Parathyroid adenoma (tissue), 2 donors: ENCODE results near the gene CADPS2.

ENCODE experiments used
- H2AFZ ChIP-seq: fragments of 300-600 bp; sonication (generic); one replicate; pipeline ENCODE4 v1.7.0; 2017; ENCODE audit warnings: antibody characterized with exemption, mild to moderate bottlenecking
- H3K27ac ChIP-seq: fragments of 300-600 bp; sonication (generic); one replicate; pipeline ENCODE4 v1.7.0; 2017
- H3K27me3 ChIP-seq: fragments of 300-600 bp; sonication (generic); one replicate; pipeline ENCODE4 v1.7.0; 2017; ENCODE audit warnings: low read length; ENCODE audit not compliant: control insufficient read depth, insufficient read depth
- H3K36me3 ChIP-seq: fragments of 300-600 bp; sonication (generic); one replicate; pipeline ENCODE4 v1.7.0; 2017; ENCODE audit warnings: low read length; ENCODE audit not compliant: control insufficient read depth, insufficient read depth
- H3K4me1 ChIP-seq: fragments of 300-600 bp; sonication (generic); one replicate; pipeline ENCODE4 v1.7.0; 2017; ENCODE audit warnings: control low read depth
- H3K4me2 ChIP-seq: fragments of 300-600 bp; sonication (generic); one replicate; pipeline ENCODE4 v1.7.0; 2017; ENCODE audit warnings: low read length
- H3K4me3 ChIP-seq: fragments of 300-600 bp; sonication (generic); one replicate; pipeline ENCODE4 v1.7.0; 2017; ENCODE audit warnings: low read depth, low read length
- H3K79me2 ChIP-seq: fragments of 300-600 bp; sonication (generic); one replicate; pipeline ENCODE4 v1.7.0; 2017; ENCODE audit warnings: control low read depth
- H3K9ac ChIP-seq: fragments of 300-600 bp; sonication (generic); one replicate; pipeline ENCODE4 v1.7.0; 2017; ENCODE audit warnings: mild to moderate bottlenecking
- H3K9me3 ChIP-seq: fragments of 300-600 bp; sonication (generic); one replicate; pipeline ENCODE4 v1.7.0; 2017; ENCODE audit warnings: low read length; ENCODE audit not compliant: control insufficient read depth
- TF ChIP-seq, protein P1 (sequence below): fragments of 300-600 bp; sonication (generic); IDR thresholded peaks from one replicate; pipeline ENCODE4 v1.7.0; 2017; ENCODE audit warnings: antibody characterized with exemption, mild to moderate bottlenecking
- donor health status: primary hyperparathyroidism.

Gene CADPS2

DNA sequence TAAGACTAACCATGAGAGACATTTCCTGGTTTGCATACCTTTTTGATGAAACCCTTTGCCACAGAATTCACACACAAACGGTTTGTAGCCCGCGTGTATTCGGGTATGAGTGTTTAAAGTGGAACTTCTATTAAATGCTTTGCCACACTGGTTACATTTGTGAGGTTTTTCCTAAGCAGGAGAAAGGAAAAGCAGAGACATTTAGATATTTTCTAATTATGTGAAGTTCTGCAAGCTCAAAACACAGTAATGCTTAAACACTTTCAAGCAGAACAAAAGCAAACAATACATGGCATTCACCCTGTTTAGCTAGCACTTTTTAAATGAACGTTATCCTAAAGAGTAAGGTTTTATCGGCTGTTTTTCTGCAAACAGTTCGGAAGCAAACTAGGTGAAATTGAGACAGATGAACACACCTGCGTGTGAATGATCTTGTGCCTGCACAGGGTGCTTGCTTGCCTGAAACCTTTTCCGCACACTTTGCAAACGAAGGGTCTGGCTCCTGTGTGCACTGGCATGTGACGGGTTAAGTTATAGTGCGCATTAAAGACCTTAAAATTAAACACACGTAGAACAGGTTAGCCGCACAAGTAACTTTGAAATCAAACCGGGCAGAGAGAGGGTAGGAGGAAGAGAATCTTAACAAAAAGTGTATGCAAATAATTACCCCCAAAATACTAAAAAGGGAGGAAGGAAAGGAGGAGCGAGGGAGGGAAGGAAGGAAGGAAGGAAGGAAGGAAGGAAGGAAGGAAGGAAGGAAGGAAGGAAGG is 583.3 kb downstream of the CADPS2 start:
- no peaks in the 10 kb centered on the region for H3K4me1 ChIP-seq
- no peak overlapping the region for H3K4me2 ChIP-seq
- H3K27me3 ChIP-seq: peaks cover 27% of the 10 kb centered on the region
- no peak overlapping the region for H2AFZ ChIP-seq
- no peak overlapping the region for H3K4me3 ChIP-seq
- no peaks in the 10 kb centered on the region for H3K36me3 ChIP-seq
- H3K27ac ChIP-seq: no peak overlapping the region
- no peak overlapping the region for H3K9ac ChIP-seq
- TF ChIP-seq, protein P1, sequence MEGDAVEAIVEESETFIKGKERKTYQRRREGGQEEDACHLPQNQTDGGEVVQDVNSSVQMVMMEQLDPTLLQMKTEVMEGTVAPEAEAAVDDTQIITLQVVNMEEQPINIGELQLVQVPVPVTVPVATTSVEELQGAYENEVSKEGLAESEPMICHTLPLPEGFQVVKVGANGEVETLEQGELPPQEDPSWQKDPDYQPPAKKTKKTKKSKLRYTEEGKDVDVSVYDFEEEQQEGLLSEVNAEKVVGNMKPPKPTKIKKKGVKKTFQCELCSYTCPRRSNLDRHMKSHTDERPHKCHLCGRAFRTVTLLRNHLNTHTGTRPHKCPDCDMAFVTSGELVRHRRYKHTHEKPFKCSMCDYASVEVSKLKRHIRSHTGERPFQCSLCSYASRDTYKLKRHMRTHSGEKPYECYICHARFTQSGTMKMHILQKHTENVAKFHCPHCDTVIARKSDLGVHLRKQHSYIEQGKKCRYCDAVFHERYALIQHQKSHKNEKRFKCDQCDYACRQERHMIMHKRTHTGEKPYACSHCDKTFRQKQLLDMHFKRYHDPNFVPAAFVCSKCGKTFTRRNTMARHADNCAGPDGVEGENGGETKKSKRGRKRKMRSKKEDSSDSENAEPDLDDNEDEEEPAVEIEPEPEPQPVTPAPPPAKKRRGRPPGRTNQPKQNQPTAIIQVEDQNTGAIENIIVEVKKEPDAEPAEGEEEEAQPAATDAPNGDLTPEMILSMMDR: no peak
- no peaks in the 10 kb centered on the region for H3K79me2 ChIP-seq
- no peaks in the 10 kb centered on the region for H3K9me3 ChIP-seq

GRCh38 chr7:122301858-122302760 is 584.2 kb downstream of the CADPS2 start:
- H3K4me2 ChIP-seq: no peak overlapping the region
- no peak overlapping the region for H3K9ac ChIP-seq
- no peak overlapping the region for H3K4me3 ChIP-seq
- H3K27ac ChIP-seq: no peak overlapping the region
- no peaks in the 10 kb centered on the region for H3K4me1 ChIP-seq
- TF ChIP-seq, protein P1: no peak
- no peaks in the 10 kb centered on the region for H3K79me2 ChIP-seq
- H3K36me3 ChIP-seq: no peaks in the 10 kb centered on the region
- peaks cover 27% of the 10 kb centered on the region for H3K27me3 ChIP-seq
- H2AFZ ChIP-seq: no peak overlapping the region
- no peaks in the 10 kb centered on the region for H3K9me3 ChIP-seq

- TF ChIP-seq, protein P1: no peak
- Histone ChIP-seq H3K36me3 (no peaks in the 10 kb centered on the region), H3K4me1 (no peaks in the 10 kb centered on the region), H3K4me3 (no peak overlapping the region), H3K27ac (no peak overlapping the region), H3K79me2 (no peaks in the 10 kb centered on the region), H3K4me2 (no peak overlapping the region), H2AFZ (no peak overlapping the region), H3K27me3 (peaks cover 27% of the 10 kb centered on the region), H3K9me3 (no peaks in the 10 kb centered on the region), H3K9ac (no peak overlapping the region)
Measured at GRCh38 chr7:122300956-122301833, 585.1 kb downstream of the CADPS2 start.

DNA sequence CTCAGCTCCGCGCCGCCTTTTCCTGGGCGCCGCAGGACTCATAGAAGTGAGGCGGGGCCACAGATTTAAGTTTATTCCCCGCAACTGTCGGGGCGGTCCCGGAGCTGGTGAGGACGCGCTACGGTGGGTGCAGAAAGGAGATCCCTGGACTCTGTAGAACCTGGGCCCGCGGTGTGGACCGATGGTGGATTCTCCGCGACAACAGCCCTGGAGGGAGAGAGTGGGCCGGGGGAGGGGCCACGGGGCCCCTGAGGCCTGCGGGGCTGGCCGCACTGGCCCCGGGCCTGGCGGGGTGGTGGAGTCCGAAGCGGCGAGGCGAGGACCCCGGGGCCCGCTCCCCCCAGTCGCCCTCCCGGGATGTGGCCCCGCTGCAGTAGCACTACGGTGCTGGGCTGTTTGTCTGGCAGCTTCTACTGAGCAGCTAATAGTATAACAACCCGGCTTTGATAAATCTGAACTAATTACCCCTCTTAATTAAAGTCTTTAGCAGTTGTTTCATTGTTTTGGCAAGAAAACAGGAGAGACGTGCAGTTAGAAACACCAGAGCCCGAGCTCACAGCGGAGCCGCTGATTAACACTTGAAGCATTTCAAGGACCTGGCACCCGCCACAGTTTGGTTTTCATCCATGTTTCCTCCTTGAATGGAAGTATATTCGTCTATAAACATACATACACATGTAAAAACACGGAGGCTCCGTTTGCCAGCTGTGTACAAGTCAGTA is 585.9 kb downstream of the CADPS2 start:
- TF ChIP-seq, protein P1: no peak
- Histone ChIP-seq H3K9me3 (no peaks in the 10 kb centered on the region), H3K27ac (no peak overlapping the region), H3K4me2 (peak overlapping the region; percentile 20), H3K36me3 (no peaks in the 10 kb centered on the region), H3K9ac (no peak overlapping the region), H3K27me3 (peaks cover 20% of the 10 kb centered on the region), H2AFZ (no peak overlapping the region), H3K4me3 (no peak overlapping the region), H3K79me2 (no peaks in the 10 kb centered on the region), H3K4me1 (no peaks in the 10 kb centered on the region)
